ENCODE results near the gene GNB4.

Gene GNB4

DNA sequence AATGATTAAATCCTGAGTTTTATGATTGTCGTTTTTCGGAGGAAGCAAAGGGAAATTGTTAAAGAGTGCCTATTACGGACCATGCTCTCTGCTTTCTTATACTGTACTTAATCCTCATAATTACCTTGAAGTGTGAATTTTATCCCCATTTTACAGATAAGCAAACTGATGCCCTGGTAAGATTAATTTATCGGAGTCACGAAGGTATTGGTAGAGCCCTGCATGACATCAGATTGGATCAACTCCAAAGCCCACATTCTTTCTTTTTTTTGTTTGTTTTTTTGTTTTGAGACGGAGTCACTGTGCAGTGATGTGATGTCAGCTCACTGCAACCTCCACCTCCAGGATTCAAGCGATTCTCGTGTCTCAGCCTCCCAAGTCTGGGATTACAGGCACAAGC lies 1.6 kb upstream of the GNB4 start:
- no peak overlapping the region for H3K4me3 Mint-ChIP-seq
- DNase-seq (no peak), ATAC-seq (no peak)
- H3K9me3 Mint-ChIP-seq: no peaks in the 10 kb centered on the region
- H3K27me3 Mint-ChIP-seq: peaks cover 55% of the 10 kb centered on the region
- peaks cover 25% of the 10 kb centered on the region for H3K4me1 Mint-ChIP-seq
- H3K36me3 Mint-ChIP-seq (ENCODE audit: low read depth): no peaks in the 10 kb centered on the region
- H3K27ac Mint-ChIP-seq: no peak overlapping the region

DNA sequence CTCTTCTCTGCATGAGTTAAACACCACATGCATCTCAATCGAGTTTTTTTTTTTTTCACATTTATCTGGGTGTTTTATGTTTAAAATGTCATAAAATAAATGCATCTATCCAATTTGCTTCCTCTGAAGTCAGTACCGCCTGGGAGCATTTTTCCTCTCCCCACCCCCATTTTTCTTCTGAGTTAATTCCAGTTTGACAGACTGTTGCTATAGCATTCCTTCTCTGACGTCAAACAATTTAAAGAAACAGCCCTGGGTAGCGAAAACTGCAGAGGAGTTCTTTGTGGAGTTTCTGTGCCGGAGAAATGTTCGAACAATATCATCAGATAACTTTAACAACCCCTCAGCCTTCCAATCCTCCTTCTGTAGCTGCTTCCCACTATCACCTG lies 900 bp upstream of the GNB4 start:
- ATAC-seq (no peak), DNase-seq (no peak)
- Mint-ChIP-seq H3K4me1 (peaks cover 25% of the 10 kb centered on the region), H3K27ac (no peak overlapping the region), H3K27me3 (peaks cover 58% of the 10 kb centered on the region), H3K4me3 (peak overlapping the region; percentile 74), H3K36me3 (ENCODE audit: low read depth) (no peaks in the 10 kb centered on the region), H3K9me3 (no peaks in the 10 kb centered on the region)

DNA sequence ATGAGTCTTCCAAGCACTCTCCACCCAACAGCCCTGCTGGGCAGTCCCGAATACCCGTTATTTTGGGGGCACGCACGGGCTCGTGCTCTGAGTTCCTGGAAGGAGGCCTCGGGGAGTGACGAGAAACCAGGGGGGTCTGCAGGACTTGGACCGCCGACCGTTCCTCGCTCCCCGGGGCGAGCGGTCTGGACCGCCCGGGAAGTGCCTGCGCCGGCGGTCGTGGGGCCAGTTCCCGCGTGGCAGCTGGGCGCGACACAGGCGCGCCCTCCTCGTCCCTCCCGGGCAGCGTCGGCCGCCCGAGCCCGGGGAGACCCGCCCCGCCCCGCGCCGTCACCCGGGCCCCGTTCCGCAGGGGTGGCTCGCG lies 387 bp downstream of the GNB4 start:
- peak; percentile 63 for ATAC-seq
- H3K4me3 Mint-ChIP-seq: peak overlapping the region; percentile 81
- peaks cover 67% of the 10 kb centered on the region for H3K27me3 Mint-ChIP-seq
- H3K9me3 Mint-ChIP-seq: no peaks in the 10 kb centered on the region
- H3K27ac Mint-ChIP-seq: peak overlapping the region; percentile 24
- DNase-seq: no peak
- peaks cover 25% of the 10 kb centered on the region for H3K4me1 Mint-ChIP-seq
- H3K36me3 Mint-ChIP-seq (ENCODE audit: low read depth): no peaks in the 10 kb centered on the region

DNA sequence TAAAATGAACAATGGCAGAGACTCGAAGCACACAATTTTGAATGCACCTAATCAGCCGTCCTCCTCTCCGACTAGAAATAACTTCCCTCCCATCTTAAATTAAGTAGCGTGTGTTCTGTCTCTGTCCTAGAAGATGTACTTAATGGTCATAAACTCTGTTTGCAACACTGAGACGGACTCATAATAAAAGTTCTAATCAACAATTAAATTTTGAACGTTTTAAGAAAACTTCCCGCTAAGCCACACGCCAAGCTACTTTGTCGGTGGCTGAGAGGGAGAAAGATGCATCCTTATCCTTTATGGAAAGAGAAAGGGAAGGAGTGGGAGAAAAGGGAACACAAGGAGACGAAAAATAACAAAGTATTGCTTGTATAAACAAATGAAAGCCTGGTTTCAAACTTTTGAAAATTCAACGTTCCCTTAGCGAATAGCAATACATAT lies 989 bp downstream of the GNB4 start:
- Mint-ChIP-seq H3K4me3 (peak overlapping the region; percentile 81), H3K4me1 (peaks cover 25% of the 10 kb centered on the region), H3K9me3 (no peaks in the 10 kb centered on the region), H3K36me3 (ENCODE audit: low read depth) (no peaks in the 10 kb centered on the region), H3K27ac (peak overlapping the region; percentile 24), H3K27me3 (peaks cover 67% of the 10 kb centered on the region)
- DNase-seq (no peak), ATAC-seq (no peak)

DNA sequence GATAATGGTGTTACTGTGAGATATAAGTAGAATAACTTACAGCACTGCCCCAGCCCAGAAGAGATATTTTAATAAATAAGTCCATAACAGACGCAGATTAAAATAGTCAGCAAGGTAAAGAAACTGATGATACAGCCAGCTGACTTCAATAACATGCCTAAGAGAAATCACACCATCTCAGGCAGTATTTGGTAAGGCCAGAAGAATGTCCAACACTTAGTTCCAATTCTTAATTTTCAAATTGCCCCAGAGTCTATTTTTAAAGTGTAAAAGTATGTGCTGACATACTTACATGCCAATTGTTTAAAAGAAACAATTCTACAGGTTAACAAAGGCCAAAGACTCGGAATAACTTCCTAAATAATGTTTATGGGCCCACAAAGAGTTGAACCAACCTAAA lies 1.6 kb downstream of the GNB4 start:
- DNase-seq: no peak
- Mint-ChIP-seq H3K9me3 (no peaks in the 10 kb centered on the region), H3K4me1 (peaks cover 25% of the 10 kb centered on the region), H3K4me3 (peak overlapping the region; percentile 81), H3K27ac (no peak overlapping the region), H3K27me3 (peaks cover 67% of the 10 kb centered on the region), H3K36me3 (ENCODE audit: low read depth) (no peaks in the 10 kb centered on the region)
- no peak for ATAC-seq

- ATAC-seq (no peak), DNase-seq (no peak)
- no peak overlapping the region for H3K4me3 Mint-ChIP-seq
- H3K27me3 Mint-ChIP-seq: peaks cover 52% of the 10 kb centered on the region
- H3K9me3 Mint-ChIP-seq: no peaks in the 10 kb centered on the region
- no peaks in the 10 kb centered on the region for H3K36me3 Mint-ChIP-seq (ENCODE audit: low read depth)
- H3K4me1 Mint-ChIP-seq: peaks cover 25% of the 10 kb centered on the region
- no peak overlapping the region for H3K27ac Mint-ChIP-seq
Measured at GRCh38 chr3:179447251-179447650, 4.0 kb downstream of the GNB4 start.

- Mint-ChIP-seq H3K4me3 (no peak overlapping the region), H3K36me3 (ENCODE audit: low read depth) (no peaks in the 10 kb centered on the region), H3K27ac (no peak overlapping the region), H3K4me1 (peaks cover 18% of the 10 kb centered on the region), H3K9me3 (no peaks in the 10 kb centered on the region), H3K27me3 (peaks cover 45% of the 10 kb centered on the region)
- ATAC-seq: no peak
- no peak for DNase-seq
Measured at GRCh38 chr3:179446501-179446900, 4.8 kb downstream of the GNB4 start.

- no peaks in the 10 kb centered on the region for H3K9me3 Mint-ChIP-seq
- peak overlapping the region; percentile 27 for H3K27ac Mint-ChIP-seq
- no peaks in the 10 kb centered on the region for H3K36me3 Mint-ChIP-seq (ENCODE audit: low read depth)
- ATAC-seq: no peak
- peaks cover 13% of the 10 kb centered on the region for H3K4me1 Mint-ChIP-seq
- peak; percentile 20 for DNase-seq
- H3K4me3 Mint-ChIP-seq: no peak overlapping the region
- peaks cover 6% of the 10 kb centered on the region for H3K27me3 Mint-ChIP-seq
Measured at GRCh38 chr3:179438841-179439240, 12.4 kb downstream of the GNB4 start.

DNA sequence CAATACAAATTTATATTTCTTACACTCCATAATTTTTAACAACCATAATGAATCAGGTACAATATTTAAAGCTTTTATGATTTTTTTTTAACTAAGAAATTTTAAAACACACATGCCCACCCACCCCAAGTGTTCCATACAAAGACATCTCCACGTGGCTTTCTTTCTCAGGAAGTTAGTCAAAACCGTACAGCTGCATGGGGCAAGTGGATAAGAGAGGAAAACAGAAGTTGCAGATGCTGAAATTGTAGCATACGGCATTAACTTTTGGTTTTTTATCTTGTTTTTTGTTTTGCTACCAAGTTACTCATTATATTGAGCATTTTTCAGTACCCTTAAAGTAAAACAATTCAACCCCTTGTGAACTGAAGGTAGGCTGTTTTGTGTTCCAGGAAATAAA lies 14.8 kb downstream of the GNB4 start:
- no peak for DNase-seq
- no peak overlapping the region for H3K27ac Mint-ChIP-seq
- peaks cover 6% of the 10 kb centered on the region for H3K27me3 Mint-ChIP-seq

GRCh38 chr3:179432451-179432850 lies 18.8 kb downstream of the GNB4 start:
- no peak overlapping the region for H3K4me3 Mint-ChIP-seq
- ATAC-seq: no peak

More for the DNA sequence above, 14.8 kb downstream of the GNB4 start:
- ATAC-seq: no peak
- Mint-ChIP-seq H3K36me3 (ENCODE audit: low read depth) (no peaks in the 10 kb centered on the region), H3K4me3 (no peak overlapping the region), H3K9me3 (no peaks in the 10 kb centered on the region), H3K4me1 (peaks cover 25% of the 10 kb centered on the region)

DNA sequence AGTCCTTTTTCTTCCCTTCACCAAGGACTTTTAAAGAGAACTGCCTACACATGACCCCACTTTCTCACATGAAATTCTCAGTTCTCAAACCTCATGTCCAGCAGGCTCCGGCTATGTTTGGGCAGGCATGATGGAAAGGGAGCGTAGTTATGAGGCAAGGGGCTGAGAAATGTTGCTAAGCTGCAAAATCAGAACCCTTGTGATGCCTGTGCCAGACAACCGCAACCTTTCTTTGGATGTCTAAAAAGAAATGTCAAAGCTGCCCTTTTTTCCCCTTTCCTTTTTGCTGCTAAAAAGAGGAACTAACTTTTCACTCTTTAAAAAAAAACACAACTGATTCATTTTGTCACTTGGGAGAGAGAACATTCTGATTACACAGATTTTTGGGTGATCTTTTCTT lies 19.2 kb downstream of the GNB4 start:
- Mint-ChIP-seq H3K9me3 (no peaks in the 10 kb centered on the region), H3K27ac (no peak overlapping the region), H3K4me1 (peaks cover 17% of the 10 kb centered on the region), H3K4me3 (no peak overlapping the region), H3K36me3 (ENCODE audit: low read depth) (no peaks in the 10 kb centered on the region), H3K27me3 (peaks cover 2% of the 10 kb centered on the region)
- DNase-seq (no peak), ATAC-seq (no peak)

More at GRCh38 chr3:179432451-179432850, 18.8 kb downstream of the GNB4 start:
- peaks cover 2% of the 10 kb centered on the region for H3K27me3 Mint-ChIP-seq
- H3K27ac Mint-ChIP-seq: no peak overlapping the region
- H3K9me3 Mint-ChIP-seq: no peaks in the 10 kb centered on the region
- DNase-seq: no peak
- H3K36me3 Mint-ChIP-seq (ENCODE audit: low read depth): no peaks in the 10 kb centered on the region
- H3K4me1 Mint-ChIP-seq: peaks cover 17% of the 10 kb centered on the region

- no peaks in the 10 kb centered on the region for H3K9me3 Mint-ChIP-seq
- H3K27me3 Mint-ChIP-seq: peaks cover 2% of the 10 kb centered on the region
- H3K4me3 Mint-ChIP-seq: no peak overlapping the region
- no peak overlapping the region for H3K27ac Mint-ChIP-seq
- DNase-seq: no peak
- no peak for ATAC-seq
- peaks cover 14% of the 10 kb centered on the region for H3K4me1 Mint-ChIP-seq
- no peaks in the 10 kb centered on the region for H3K36me3 Mint-ChIP-seq (ENCODE audit: low read depth)
Measured at GRCh38 chr3:179430277-179430870, 20.9 kb downstream of the GNB4 start.

DNA sequence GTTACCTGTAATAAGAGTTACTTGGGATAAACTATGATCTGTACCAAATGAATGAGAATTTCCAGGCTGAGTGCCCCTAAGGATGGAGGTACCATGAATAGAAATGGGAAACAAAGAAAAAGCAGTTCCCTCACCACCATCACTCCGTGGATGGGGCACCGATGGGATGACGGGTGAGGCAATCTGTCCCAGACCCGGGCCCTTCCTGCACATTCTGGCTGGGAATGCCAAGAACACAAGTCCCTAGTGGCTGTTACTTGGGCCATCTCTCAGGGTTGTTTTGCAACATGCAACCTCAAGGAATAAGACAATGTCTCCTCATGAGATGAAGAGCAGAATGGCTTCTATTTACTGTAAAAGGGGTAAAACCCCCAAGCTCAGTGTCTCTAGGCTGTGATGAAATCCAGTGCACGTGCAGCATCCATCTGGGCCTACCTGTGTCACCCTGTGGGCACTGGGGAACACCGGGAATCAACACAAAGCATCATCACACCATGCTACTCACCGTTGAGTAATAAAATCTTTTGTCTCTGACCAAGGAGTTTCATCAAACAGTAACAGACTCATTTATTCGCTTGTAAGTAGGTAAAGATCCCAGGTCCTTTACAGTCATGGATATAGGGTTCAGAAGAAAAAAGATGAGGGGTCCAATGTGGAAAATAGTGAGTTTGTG lies 22.3 kb downstream of the GNB4 start:
- Mint-ChIP-seq H3K4me3 (no peak overlapping the region), H3K36me3 (ENCODE audit: low read depth) (no peaks in the 10 kb centered on the region), H3K27me3 (peaks cover 2% of the 10 kb centered on the region), H3K27ac (no peak overlapping the region), H3K9me3 (no peaks in the 10 kb centered on the region), H3K4me1 (peaks cover 14% of the 10 kb centered on the region)
- no peak for DNase-seq
- no peak for ATAC-seq

DNA sequence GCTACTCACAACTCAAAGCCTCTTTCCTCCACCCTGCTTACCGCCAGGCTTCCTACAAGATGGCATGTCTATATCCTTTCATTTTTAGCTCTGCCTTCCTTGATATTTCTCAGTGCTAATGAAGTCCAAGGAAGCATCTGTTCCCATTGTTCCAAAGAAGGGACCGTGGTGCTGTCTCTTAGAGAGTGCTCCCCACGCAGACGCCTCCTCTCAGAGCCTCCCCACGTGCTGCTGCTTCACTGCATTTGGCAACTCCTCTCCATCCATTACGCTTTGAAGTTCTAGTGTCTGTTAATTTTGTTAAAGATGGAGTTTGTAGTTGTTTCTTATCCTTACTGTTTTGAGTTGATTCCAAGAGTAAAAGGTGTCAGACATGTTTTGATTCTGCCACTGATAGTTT lies 26.2 kb downstream of the GNB4 start:
- Mint-ChIP-seq H3K27me3 (no peaks in the 10 kb centered on the region), H3K4me1 (no peaks in the 10 kb centered on the region), H3K9me3 (no peaks in the 10 kb centered on the region), H3K36me3 (ENCODE audit: low read depth) (no peaks in the 10 kb centered on the region), H3K27ac (no peak overlapping the region), H3K4me3 (no peak overlapping the region)
- ATAC-seq: no peak
- no peak for DNase-seq

DNA sequence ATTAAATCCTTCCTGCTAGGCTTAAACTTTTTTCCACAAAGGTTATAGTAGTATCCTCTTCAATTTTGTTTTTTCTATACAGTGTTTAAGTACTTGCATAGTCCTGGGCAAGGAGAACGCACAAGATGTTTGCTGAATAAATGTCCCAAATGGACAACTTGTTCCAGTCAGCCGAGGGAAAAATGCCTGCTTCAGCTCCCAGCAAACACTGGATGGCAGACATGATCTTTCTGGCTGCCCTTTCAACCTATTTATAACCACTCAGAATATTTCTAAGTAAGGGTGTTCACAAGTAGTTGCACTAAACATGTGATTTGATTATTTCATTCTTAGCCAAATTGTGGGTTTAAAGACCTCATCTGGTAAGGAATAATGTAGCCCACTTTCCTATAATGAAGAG lies 29.8 kb downstream of the GNB4 start:
- no peaks in the 10 kb centered on the region for H3K4me1 Mint-ChIP-seq

More for the DNA sequence above, 29.8 kb downstream of the GNB4 start:
- DNase-seq: no peak
- no peak overlapping the region for H3K27ac Mint-ChIP-seq
- H3K36me3 Mint-ChIP-seq (ENCODE audit: low read depth): no peaks in the 10 kb centered on the region
- no peaks in the 10 kb centered on the region for H3K27me3 Mint-ChIP-seq
- no peak for ATAC-seq
- no peak overlapping the region for H3K4me3 Mint-ChIP-seq
- H3K9me3 Mint-ChIP-seq: no peaks in the 10 kb centered on the region

All from activated naive CD8-positive, alpha-beta T cell treated with anti-CD3 and anti-CD28 coated beads, Interleukin-2, amount 50 U/mL, for 24 hours (primary cell).